ENCODE data around the gene SERPINB12.

SERPINB12 gene

GRCh38 chr18:63552581-63552980 is 10.4 kb downstream of the SERPINB12 start:
- DNase-seq: no peak

GRCh38 chr18:63553081-63553480 is 10.9 kb downstream of the SERPINB12 start:
- DNase-seq: no peak

- no peak for DNase-seq
These were observed 17.7 kb downstream of the SERPINB12 start for GRCh38 chr18:63559567-63560491.

- DNase-seq: no peak
These were observed 20.1 kb downstream of the SERPINB12 start for GRCh38 chr18:63562284-63562683.

GRCh38 chr18:63564021-63564420 is 21.9 kb downstream of the SERPINB12 start:
- no peak for DNase-seq

- DNase-seq: no peak
These were observed 22.4 kb downstream of the SERPINB12 start for GRCh38 chr18:63564561-63564960.

GRCh38 chr18:63567276-63567675 is 25.1 kb downstream of the SERPINB12 start:
- no peak for DNase-seq

GRCh38 chr18:63567825-63568224 is 25.7 kb downstream of the SERPINB12 start:
- no peak for DNase-seq

- DNase-seq: no peak
These were observed 28.6 kb downstream of the SERPINB12 start for GRCh38 chr18:63570721-63571120.

GRCh38 chr18:63575681-63576080 is 33.5 kb downstream of the SERPINB12 start:
- no peak for DNase-seq

- DNase-seq: no peak
These were observed 36.3 kb downstream of the SERPINB12 start for GRCh38 chr18:63578357-63578958.

- DNase-seq: no peak
These were observed 37.4 kb downstream of the SERPINB12 start for GRCh38 chr18:63579616-63580015.

GRCh38 chr18:63585988-63586387 is 43.8 kb downstream of the SERPINB12 start:
- no peak for DNase-seq

- no peak for DNase-seq
These were observed 44.3 kb downstream of the SERPINB12 start for GRCh38 chr18:63586431-63586830.

- DNase-seq: no peak
These were observed 44.8 kb downstream of the SERPINB12 start, which contains the start of gene SERPINB13 for GRCh38 chr18:63586966-63587365. Gene SERPINB13 (plus strand): TSS chr18:63587343. CDS start chr18:63588668, 1,325 bp downstream.

- DNase-seq: no peak
These were observed 46.7 kb downstream of the SERPINB12 start for GRCh38 chr18:63588909-63589308.

GRCh38 chr18:63590373-63590772 is 48.2 kb downstream of the SERPINB12 start:
- DNase-seq: no peak

GRCh38 chr18:63590966-63591695 is 49.0 kb downstream of the SERPINB12 start:
- DNase-seq: no peak

GRCh38 chr18:63591725-63592124 is 49.6 kb downstream of the SERPINB12 start:
- no peak for DNase-seq

- no peak for DNase-seq
These were observed 50.3 kb downstream of the SERPINB12 start for GRCh38 chr18:63592471-63592870.

- no peak for DNase-seq
These were observed 54.8 kb downstream of the SERPINB12 start for GRCh38 chr18:63596964-63597363.

- no peak for DNase-seq
These were observed 61.2 kb downstream of the SERPINB12 start for GRCh38 chr18:63603355-63603754.

- DNase-seq: no peak
These were observed 61.6 kb downstream of the SERPINB12 start for GRCh38 chr18:63603772-63604171.

Data from DMS79 (cell line).